ENCODE data around the gene CD46. TPM values are rescaled to one million over a fixed set of nuclear protein-coding genes. Genes with fewer than 3 reads are reported as not detected.
A peak's percentile ranks its signal among the peaks of the same experiment; 100 is the strongest.

CD46 gene
- total RNA-seq, 1 experiment from 2014 or later = 152 TPM

- no peaks in the 10 kb centered on the region for H3K27me3 ChIP-seq (ENCODE audit: low read length)
- H4K20me1 ChIP-seq (ENCODE audit: insufficient read depth, low read depth, low read length) = no peaks in the 10 kb centered on the region
- H3K4me3 ChIP-seq (ENCODE audit: low read length) = no peak overlapping the region
- no peak for DNase-seq
- H3K4me2 ChIP-seq (ENCODE audit: low read depth, low read length, poor library complexity, severe bottlenecking) = no peak overlapping the region
- no peak overlapping the region for H3K27ac ChIP-seq (ENCODE audit: low read length)
- H3K9me3 ChIP-seq (ENCODE audit: low read length) = no peaks in the 10 kb centered on the region
- no peaks in the 10 kb centered on the region for H3K9me2 ChIP-seq (replicated peaks; ENCODE audit: insufficient read depth, low read length)
- H3K9ac ChIP-seq (ENCODE audit: low read length) = no peak overlapping the region
- H3K36me3 ChIP-seq (ENCODE audit: insufficient read depth, low read length) = peaks cover 7% of the 10 kb centered on the region; the same call in 1 of the 2 replicates
- no peak overlapping the region for H2AFZ ChIP-seq (ENCODE audit: low read length)
- no peaks in the 10 kb centered on the region; the same call in 1 of the 2 replicates for H3K4me1 ChIP-seq (ENCODE audit: low read length)
- H3K79me2 ChIP-seq (ENCODE audit: low read length) = no peaks in the 10 kb centered on the region; the same call in 1 of the 2 replicates
These were observed 41.5 kb downstream of the CD46 start for GRCh38 chr1:207793327-207793726.

GRCh38 chr1:207794861-207795260 lies 43.0 kb downstream of the CD46 start:
- Histone ChIP-seq H4K20me1 (ENCODE audit: insufficient read depth, low read depth, low read length) (no peaks in the 10 kb centered on the region), H3K79me2 (ENCODE audit: low read length) (no peaks in the 10 kb centered on the region; the same call in 1 of the 2 replicates), H3K9ac (ENCODE audit: low read length) (no peak overlapping the region), H3K9me2 (replicated peaks; ENCODE audit: insufficient read depth, low read length) (no peaks in the 10 kb centered on the region), H3K27ac (ENCODE audit: low read length) (no peak overlapping the region), H2AFZ (ENCODE audit: low read length) (no peak overlapping the region), H3K9me3 (ENCODE audit: low read length) (no peaks in the 10 kb centered on the region), H3K4me2 (ENCODE audit: low read depth, low read length, poor library complexity, severe bottlenecking) (no peak overlapping the region), H3K4me1 (ENCODE audit: low read length) (peaks cover 14% of the 10 kb centered on the region), H3K36me3 (ENCODE audit: insufficient read depth, low read length) (peaks cover 7% of the 10 kb centered on the region; the same call in 1 of the 2 replicates), H3K27me3 (ENCODE audit: low read length) (no peaks in the 10 kb centered on the region), H3K4me3 (ENCODE audit: low read length) (no peak overlapping the region)
- no peak for DNase-seq

GRCh38 chr1:207797229-207797973 lies 45.5 kb downstream of the CD46 start:
- Histone ChIP-seq H4K20me1 (ENCODE audit: insufficient read depth, low read depth, low read length) (no peaks in the 10 kb centered on the region), H3K79me2 (ENCODE audit: low read length) (no peaks in the 10 kb centered on the region), H3K27me3 (ENCODE audit: low read length) (no peaks in the 10 kb centered on the region), H3K9me2 (replicated peaks; ENCODE audit: insufficient read depth, low read length) (no peaks in the 10 kb centered on the region), H3K36me3 (ENCODE audit: insufficient read depth, low read length) (0 out of 2 replicates have a peak, but pooled peaks cover 16% of the 10 kb centered on the region), H3K4me2 (ENCODE audit: low read depth, low read length, poor library complexity, severe bottlenecking) (no peak overlapping the region), H2AFZ (ENCODE audit: low read length) (no peak overlapping the region), H3K9me3 (ENCODE audit: low read length) (no peaks in the 10 kb centered on the region), H3K4me3 (ENCODE audit: low read length) (no peak overlapping the region), H3K4me1 (ENCODE audit: low read length) (peaks cover 23% of the 10 kb centered on the region), H3K9ac (ENCODE audit: low read length) (no peak overlapping the region), H3K27ac (ENCODE audit: low read length) (peak overlapping the region; percentile 93)
- DNase-seq = peak; percentile 90

GRCh38 chr1:207798847-207799246 lies 47.0 kb downstream of the CD46 start:
- Histone ChIP-seq H2AFZ (ENCODE audit: low read length) (no peak overlapping the region), H3K27me3 (ENCODE audit: low read length) (no peaks in the 10 kb centered on the region), H3K9me2 (replicated peaks; ENCODE audit: insufficient read depth, low read length) (no peaks in the 10 kb centered on the region), H3K4me3 (ENCODE audit: low read length) (no peak overlapping the region), H3K4me2 (ENCODE audit: low read depth, low read length, poor library complexity, severe bottlenecking) (no peak overlapping the region), H3K9me3 (ENCODE audit: low read length) (no peaks in the 10 kb centered on the region), H3K4me1 (ENCODE audit: low read length) (peaks cover 30% of the 10 kb centered on the region), H3K27ac (ENCODE audit: low read length) (peak overlapping the region; percentile 93), H3K9ac (ENCODE audit: low read length) (0 out of 2 replicates have a peak overlapping the region, but pooled peaks have one; percentile 0), H4K20me1 (ENCODE audit: insufficient read depth, low read depth, low read length) (no peaks in the 10 kb centered on the region), H3K79me2 (ENCODE audit: low read length) (no peaks in the 10 kb centered on the region), H3K36me3 (ENCODE audit: insufficient read depth, low read length) (peaks cover 25% of the 10 kb centered on the region)
- DNase-seq = no peak

- H3K27ac ChIP-seq (ENCODE audit: low read length) = peak overlapping the region; percentile 93
- no peaks in the 10 kb centered on the region for H3K9me2 ChIP-seq (replicated peaks; ENCODE audit: insufficient read depth, low read length)
- no peaks in the 10 kb centered on the region for H3K9me3 ChIP-seq (ENCODE audit: low read length)
- DNase-seq = peak; percentile 57
- no peak overlapping the region for H3K9ac ChIP-seq (ENCODE audit: low read length)
- peaks cover 40% of the 10 kb centered on the region for H3K4me1 ChIP-seq (ENCODE audit: low read length)
- H3K36me3 ChIP-seq (ENCODE audit: insufficient read depth, low read length) = peaks cover 32% of the 10 kb centered on the region
- H3K79me2 ChIP-seq (ENCODE audit: low read length) = no peaks in the 10 kb centered on the region
- no peaks in the 10 kb centered on the region for H3K27me3 ChIP-seq (ENCODE audit: low read length)
- H3K4me3 ChIP-seq (ENCODE audit: low read length) = no peak overlapping the region
- no peak overlapping the region for H2AFZ ChIP-seq (ENCODE audit: low read length)
- H3K4me2 ChIP-seq (ENCODE audit: low read depth, low read length, poor library complexity, severe bottlenecking) = no peak overlapping the region
- H4K20me1 ChIP-seq (ENCODE audit: insufficient read depth, low read depth, low read length) = no peaks in the 10 kb centered on the region
These were observed 48.3 kb downstream of the CD46 start for GRCh38 chr1:207799989-207800648.

- peaks cover 44% of the 10 kb centered on the region for H3K36me3 ChIP-seq (ENCODE audit: insufficient read depth, low read length)
- no peak overlapping the region for H3K4me3 ChIP-seq (ENCODE audit: low read length)
- H3K9ac ChIP-seq (ENCODE audit: low read length) = no peak overlapping the region
- H4K20me1 ChIP-seq (ENCODE audit: insufficient read depth, low read depth, low read length) = no peaks in the 10 kb centered on the region; the same call in 1 of the 2 replicates
- no peaks in the 10 kb centered on the region for H3K9me3 ChIP-seq (ENCODE audit: low read length)
- H3K79me2 ChIP-seq (ENCODE audit: low read length) = no peaks in the 10 kb centered on the region
- no peaks in the 10 kb centered on the region for H3K27me3 ChIP-seq (ENCODE audit: low read length)
- peaks cover 57% of the 10 kb centered on the region for H3K4me1 ChIP-seq (ENCODE audit: low read length)
- no peaks in the 10 kb centered on the region for H3K9me2 ChIP-seq (replicated peaks; ENCODE audit: insufficient read depth, low read length)
- H3K4me2 ChIP-seq (ENCODE audit: low read depth, low read length, poor library complexity, severe bottlenecking) = no peak overlapping the region
- no peak overlapping the region for H2AFZ ChIP-seq (ENCODE audit: low read length)
- DNase-seq = no peak
- H3K27ac ChIP-seq (ENCODE audit: low read length) = peak overlapping the region; percentile 93
These were observed 50.0 kb downstream of the CD46 start for GRCh38 chr1:207801819-207802218.

- no peaks in the 10 kb centered on the region for H3K9me2 ChIP-seq (replicated peaks; ENCODE audit: insufficient read depth, low read length)
- H3K27ac ChIP-seq (ENCODE audit: low read length) = peak overlapping the region; percentile 93
- H3K9me3 ChIP-seq (ENCODE audit: low read length) = no peaks in the 10 kb centered on the region
- DNase-seq = no peak
- H3K4me3 ChIP-seq (ENCODE audit: low read length) = no peak overlapping the region
- peaks cover 50% of the 10 kb centered on the region for H3K36me3 ChIP-seq (ENCODE audit: insufficient read depth, low read length)
- H2AFZ ChIP-seq (ENCODE audit: low read length) = no peak overlapping the region
- no peak overlapping the region for H3K4me2 ChIP-seq (ENCODE audit: low read depth, low read length, poor library complexity, severe bottlenecking)
- H4K20me1 ChIP-seq (ENCODE audit: insufficient read depth, low read depth, low read length) = peaks cover 7% of the 10 kb centered on the region
- H3K27me3 ChIP-seq (ENCODE audit: low read length) = no peaks in the 10 kb centered on the region
- H3K4me1 ChIP-seq (ENCODE audit: low read length) = peaks cover 72% of the 10 kb centered on the region
- H3K79me2 ChIP-seq (ENCODE audit: low read length) = peaks cover 4% of the 10 kb centered on the region; the same call in 1 of the 2 replicates
- H3K9ac ChIP-seq (ENCODE audit: low read length) = no peak overlapping the region
These were observed 51.8 kb downstream of the CD46 start for GRCh38 chr1:207803678-207804077.

- H3K4me3 ChIP-seq (ENCODE audit: low read length) = no peak overlapping the region
- H2AFZ ChIP-seq (ENCODE audit: low read length) = no peak overlapping the region
- peak overlapping the region; percentile 51 for H3K9ac ChIP-seq (ENCODE audit: low read length)
- H3K27me3 ChIP-seq (ENCODE audit: low read length) = no peaks in the 10 kb centered on the region
- peak overlapping the region; percentile 93 for H3K27ac ChIP-seq (ENCODE audit: low read length)
- H4K20me1 ChIP-seq (ENCODE audit: insufficient read depth, low read depth, low read length) = peaks cover 19% of the 10 kb centered on the region
- peaks cover 73% of the 10 kb centered on the region for H3K4me1 ChIP-seq (ENCODE audit: low read length)
- DNase-seq = peak; percentile 63
- no peaks in the 10 kb centered on the region for H3K9me3 ChIP-seq (ENCODE audit: low read length)
- no peaks in the 10 kb centered on the region for H3K9me2 ChIP-seq (replicated peaks; ENCODE audit: insufficient read depth, low read length)
- H3K36me3 ChIP-seq (ENCODE audit: insufficient read depth, low read length) = peaks cover 62% of the 10 kb centered on the region
- no peak overlapping the region for H3K4me2 ChIP-seq (ENCODE audit: low read depth, low read length, poor library complexity, severe bottlenecking)
- peaks cover 16% of the 10 kb centered on the region for H3K79me2 ChIP-seq (ENCODE audit: low read length)
These were observed 53.0 kb downstream of the CD46 start for GRCh38 chr1:207804721-207805468.
